ENCODE results near the gene AP1G2.
"Not testable (repeated sequence)": the region's sequence is repeated elsewhere in the genome, so short reads cannot be mapped to it uniquely, and the experiment has no call there.

Gene AP1G2

DNA sequence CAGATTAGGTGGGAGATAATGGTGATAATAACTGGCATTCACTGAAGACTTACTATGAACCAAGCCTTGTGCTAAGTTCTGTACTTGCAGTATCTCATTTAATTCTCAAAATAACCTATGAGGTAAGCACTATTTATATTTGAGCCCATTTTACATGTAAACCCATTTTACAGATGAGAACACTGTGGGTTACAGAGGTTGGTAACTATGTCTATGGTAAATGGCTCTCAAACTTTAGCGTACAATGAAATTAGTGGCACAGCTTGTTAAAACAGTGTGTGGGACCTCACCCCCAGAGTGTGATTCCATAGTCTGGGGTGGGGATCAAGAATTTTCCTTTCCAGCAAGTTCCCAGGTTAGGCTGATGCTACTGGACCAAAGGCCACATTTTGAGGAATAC, 33.2 kb upstream of the AP1G2 start:
- DNase-seq (ENCODE audit: low spot score), result no peak

DNA sequence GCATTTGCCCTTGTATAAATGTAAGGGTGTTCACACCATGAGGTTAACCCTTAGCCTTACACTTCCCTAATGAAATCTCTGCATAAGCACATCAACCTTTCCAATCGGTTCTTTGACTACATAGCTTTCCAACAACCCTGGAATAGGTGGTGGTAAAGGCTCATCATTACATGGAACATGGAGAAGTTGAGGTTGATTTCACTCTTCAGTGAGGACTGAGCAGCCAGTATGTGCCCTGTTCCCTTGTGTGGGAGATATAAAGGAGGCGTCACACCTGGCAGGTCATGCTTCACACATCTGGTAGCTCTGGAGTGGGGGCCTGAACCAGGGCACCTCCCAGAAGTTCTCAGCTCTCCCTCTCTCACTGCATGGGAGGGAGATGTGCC, 32.7 kb upstream of the AP1G2 start:
- no peak for DNase-seq (ENCODE audit: low spot score)

DNA sequence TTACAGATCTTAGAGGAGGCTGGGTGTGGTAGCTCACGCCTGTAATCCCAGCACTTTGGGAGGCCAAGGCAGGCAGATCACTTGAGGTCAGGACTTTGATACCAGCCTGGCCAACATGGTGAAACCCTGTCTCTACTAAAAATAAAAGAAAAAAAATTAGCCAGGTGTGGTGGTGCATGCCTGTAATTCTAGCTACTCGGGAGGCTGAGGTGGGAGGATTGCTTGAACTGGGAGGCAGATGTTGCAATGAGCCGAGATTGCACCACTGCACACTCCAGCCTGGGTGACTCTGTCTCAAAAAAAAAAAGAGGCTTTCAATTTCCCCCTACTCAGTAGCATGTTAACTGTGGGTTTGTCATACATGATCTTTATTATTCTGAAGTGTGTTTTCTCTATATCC, 26.6 kb upstream of the AP1G2 start:
- DNase-seq (ENCODE audit: low spot score), result not testable (repeated sequence)

DNA sequence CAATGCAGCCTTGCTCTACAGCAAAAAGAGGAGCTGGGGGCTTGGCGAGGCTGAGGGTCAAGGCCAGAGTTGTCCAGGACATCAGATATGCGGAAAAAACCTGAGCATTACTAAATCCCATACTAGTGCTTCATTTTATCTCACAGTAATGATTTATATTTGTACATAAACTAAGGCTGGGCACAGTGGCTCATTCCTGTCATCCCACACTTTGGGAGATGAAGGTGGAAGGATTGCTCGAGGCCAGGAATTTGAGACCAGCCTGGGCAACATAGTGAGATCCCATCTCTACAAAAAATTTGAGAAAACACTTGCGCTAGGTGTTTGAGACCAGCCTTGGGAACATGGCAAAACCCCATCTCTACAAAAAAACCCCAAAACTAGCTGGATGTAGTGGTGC, 22.6 kb upstream of the AP1G2 start:
- DNase-seq (ENCODE audit: low spot score), result no peak

DNA sequence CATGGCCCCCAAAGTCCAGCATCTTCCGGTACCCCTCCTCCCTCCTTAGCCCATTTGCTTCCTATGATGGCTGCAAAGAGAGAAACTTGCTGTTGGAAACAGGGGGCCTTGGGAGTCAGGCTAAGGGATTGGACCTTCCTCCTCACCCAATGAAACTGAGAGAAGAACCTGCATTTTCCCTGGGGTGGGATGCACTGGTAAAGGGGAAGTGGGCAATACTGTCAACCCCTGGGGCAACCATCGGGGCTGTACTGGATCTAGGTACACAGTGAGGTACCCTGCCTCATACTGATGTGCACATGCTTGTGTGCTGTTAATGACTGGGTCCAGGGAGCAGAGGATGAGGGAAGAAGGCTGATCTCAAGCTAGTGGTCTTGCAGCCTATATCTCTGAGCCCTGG, 22.0 kb upstream of the AP1G2 start:
- no peak for DNase-seq (ENCODE audit: low spot score)

DNA sequence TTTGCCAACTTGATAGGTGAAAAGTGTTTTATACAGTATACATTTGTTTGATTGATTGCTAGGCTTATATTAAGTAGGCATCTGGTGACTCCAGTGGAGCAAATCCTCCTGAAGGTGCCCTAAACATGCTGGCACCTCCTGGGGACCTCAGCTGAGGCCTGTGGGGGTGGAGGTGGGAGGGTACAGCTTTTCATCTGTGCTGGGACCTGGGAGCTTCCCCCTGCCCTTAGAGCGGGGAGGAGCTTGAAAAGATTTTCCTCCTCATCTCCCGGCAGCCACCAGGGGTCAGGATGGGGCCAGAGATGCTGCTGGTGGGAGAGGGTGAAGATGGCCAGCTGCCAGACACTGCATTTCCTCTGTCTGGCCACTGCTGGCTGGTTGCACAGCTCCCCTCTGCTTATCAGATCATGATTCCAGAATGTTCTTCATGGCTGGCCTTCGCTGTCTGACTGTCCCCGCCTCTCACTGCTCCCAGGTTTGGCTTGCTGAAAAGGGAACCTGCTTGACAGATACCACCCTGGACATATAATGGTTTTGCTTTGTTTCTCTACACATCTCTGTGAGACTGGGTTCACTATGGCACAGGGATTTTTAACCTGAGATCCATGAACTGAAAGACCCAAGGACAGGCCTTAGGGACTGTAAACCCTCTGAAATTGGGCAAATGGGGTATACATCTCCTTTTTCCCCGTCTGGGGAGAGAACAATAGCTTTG, 21.4 kb upstream of the AP1G2 start:
- peak; percentile 86 for DNase-seq (ENCODE audit: low spot score)

DNA sequence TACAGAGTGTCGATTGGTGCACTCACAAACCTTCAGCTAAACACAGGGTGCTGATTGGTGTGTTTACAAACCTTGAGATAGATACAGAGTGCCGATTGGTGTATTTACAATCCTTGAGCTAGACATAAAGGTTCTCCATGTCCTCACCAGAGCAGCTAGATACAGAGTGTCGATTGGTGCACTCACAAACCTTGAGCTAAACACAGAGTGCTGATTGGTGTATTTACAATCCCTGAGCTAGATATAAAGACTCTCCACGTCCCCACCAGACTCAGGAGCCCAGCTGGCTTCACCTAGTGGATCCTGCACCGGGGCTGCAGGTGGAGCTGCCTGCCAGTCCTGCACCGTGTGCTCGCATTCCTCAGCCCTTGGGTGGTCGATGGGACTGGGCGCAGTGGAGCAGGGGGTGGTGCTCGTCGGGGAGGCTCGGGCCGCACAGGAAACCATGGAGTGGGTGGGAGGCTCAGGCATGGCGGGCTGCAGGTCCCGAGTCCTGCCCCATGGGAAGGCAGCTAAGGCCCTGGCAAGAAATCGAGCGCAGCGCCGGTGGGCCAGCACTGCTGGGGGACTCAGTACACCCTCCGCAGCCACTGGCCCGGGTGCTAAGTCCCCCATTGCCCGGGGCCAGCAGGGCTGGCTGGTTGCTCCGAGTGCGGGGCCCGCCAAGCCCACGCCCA, 17.1 kb upstream of the AP1G2 start:
- DNase-seq (ENCODE audit: low spot score), result peak; percentile 13

DNA sequence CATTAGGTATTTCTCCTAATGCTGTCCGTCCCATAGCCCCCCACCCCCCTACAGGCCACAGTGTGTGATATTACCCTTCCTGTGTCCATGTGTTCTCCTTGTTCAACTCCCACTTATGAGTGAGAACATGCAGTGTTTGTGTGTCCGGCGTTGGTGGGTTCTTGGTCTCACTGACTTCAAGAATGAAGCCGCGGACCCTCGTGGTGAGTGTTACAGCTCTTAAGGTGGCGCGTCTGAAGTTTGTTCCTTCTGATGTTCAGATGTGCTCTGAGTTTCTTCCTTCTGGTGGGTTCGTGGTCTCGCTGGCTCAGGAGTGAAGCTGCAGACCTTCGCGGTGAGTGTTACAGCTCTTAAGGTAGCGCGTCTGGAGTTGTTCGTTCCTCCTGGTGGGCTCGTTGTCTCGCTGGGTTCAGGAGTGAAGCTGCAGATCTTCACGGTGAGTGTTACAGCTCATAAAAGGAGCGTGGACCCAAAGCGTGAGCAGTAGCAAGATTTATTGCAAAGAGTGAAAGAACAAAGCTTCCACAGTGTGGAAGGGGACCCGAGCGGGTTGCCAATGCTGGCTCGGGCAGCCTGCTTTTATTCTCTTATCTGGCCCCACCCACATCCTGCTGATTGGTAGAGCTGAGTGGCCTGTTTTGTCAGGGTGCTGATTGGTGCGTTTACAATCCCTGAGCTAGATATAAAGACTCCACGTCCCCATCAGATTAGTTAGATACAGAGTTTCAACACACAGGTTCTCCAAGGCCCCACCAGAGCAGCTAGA, 16.4 kb upstream of the AP1G2 start:
- not testable (repeated sequence) for DNase-seq (ENCODE audit: low spot score)

DNA sequence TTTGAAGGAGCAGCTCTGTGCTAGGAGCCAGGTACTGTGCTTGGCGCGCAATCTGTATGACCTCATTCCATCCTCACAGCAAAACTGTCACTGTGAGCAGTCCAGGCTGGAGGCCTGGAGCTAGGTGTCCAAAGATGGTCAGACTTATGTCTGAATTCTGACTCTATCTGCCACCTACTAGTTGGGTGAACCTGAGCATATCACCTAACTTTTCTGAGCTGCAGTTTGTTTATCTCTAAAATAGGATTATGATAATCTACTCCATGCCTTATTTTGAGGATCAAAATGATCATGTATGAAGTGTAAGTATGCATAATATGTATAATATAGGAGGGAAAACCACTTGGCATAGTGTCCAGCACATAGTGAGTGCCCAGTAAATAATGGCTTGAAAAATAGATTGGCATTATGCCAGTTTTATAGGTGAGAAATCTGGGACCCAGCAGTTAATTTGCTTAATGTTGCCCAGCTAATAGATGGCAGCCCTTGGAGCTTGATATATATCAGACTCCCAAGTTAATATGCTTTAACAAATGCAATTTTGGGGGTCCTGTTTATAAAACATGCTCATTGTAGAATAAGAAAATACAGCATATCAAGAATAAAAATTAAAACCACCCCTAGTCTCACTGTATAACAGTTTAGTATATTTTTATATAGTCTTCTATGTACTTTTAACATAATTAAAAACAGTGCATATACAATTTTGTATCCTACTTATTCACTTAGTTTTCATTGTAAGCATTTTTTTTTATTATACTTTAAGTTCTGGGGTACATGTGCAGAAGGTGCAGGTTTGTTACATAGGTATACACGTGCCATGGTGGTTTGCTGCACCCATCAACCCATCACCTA, 15.5 kb upstream of the AP1G2 start:
- DNase-seq (ENCODE audit: low spot score), result no peak

DNA sequence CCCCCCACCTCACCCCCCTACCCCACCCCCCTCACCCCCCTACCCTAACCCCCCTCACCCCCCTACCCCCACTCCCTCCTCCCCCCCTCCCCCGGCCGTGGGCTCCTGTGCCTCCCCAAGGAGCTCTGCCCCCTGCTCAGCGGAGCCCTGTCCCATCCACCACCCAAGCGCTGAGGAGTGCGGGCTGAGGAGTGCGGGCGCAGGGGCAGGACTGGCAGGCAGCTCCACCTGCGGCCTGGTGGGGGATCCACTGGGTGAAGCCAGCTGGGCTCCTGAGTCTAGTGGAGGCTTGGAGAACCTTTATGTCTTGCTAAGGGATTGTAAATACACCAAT, 13.3 kb upstream of the AP1G2 start:
- DNase-seq (ENCODE audit: low spot score), result peak; percentile 46

DNA sequence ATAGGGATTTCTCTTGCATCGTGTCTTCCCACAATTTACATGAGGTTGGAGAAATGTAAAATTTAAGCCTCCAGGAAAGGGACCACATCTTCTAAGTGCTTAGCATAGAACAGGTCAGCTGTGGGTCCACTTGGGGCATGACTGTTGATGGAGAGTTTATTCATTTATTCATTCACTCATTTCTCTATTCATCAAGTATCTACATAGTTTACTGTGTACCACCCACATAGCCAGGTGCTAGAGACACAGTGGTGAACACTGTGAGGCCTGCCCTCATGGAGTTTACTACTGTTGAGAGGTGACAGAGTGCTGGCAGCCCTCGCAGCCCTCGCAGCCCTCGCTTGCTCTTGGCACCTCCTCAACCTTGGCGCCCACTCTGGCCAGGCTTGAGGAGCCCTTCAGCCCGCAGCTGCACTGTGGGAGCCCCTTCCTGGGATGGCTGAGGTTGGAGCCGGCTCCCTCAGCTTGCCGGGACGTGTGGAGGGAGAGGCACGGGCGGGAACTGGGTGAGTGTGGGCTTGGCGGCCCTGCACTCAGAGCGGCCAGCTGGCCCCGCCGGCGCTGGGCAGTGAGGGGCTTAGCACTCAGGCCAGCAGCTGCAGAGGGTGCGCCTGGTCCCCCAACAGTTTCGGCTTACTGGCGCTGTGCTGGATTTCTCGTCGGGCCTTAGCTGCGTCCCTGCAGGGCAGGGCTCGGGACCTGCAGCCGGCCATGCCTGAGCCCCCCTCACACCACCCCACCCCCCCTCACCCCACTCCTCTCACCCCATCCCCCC, 12.7 kb upstream of the AP1G2 start:
- DNase-seq (ENCODE audit: low spot score), result peak; percentile 42

DNA sequence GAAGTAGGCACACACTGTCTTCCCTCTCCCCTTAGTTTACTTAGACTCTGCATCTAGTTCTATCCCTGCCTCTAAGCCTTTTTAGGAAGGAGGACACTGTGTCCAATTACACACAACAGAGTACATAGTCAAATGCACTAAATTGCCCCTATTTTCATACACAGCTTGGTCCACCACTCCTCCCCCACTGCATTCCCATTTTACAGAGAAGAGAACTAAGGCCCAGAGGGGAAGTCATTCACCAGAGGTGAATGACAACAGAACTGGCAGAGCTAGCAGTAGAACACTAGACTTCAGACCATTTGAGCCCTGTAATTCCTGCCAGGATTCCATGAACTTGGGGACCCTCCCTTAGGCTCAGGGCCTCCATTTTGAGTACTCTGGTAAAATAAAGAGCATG, 12.1 kb upstream of the AP1G2 start:
- DNase-seq (ENCODE audit: low spot score), result no peak

DNA sequence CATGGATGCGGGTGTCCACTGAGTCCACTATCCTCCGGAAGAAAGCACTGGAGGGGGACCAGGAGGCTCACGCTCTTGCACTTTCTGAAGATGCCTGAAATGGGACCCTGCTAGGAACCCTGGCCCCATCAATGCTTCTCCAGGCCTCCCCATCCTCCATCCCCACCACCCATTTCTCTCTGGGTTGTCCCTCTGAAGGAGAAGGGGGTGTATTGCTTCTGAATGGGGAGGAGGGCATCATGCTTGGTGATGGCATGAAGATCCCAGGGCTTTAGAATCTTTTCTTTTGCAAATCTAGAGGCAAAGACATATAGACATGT, 11.7 kb upstream of the AP1G2 start:
- no peak for DNase-seq (ENCODE audit: low spot score)

DNA sequence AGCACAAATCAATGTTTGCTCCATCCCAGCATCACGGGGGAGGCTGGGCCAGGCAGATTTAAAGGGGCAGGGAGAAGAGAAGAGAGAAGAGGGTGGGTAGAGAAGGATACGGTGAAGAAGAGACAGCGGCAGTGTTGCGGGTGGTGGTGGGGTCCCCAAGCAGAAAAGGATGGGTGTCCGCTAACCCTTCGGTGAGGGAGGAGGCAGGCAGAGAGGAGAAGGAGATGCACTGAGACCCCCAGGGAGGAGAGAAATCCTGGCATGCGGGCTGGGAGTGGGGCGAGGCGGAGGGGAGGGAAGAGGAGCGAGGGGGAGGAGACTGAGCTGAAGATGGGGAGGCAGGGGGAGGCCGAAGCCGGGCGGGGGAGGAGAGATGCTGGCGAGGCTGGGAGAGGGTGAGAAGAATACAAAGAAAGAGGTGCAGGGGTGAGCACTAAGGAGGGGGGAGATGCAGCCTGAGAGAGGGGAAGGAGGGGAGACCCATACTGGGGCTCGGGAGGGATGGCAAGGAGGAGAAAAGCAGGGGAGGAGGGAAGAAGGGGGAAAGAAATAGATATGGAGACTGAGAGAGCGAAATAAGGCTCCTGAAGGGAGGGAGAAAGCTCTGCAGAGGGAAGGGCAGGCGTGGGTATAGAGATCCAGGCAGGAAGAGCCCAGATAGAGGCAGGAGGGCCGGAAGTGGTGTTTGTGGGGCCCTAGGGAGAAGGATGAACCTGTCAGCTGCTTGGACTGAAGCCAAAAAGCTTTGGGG, 11.1 kb upstream of the AP1G2 start, which contains the start of gene JPH4:
TSS of gene JPH4 (minus strand) at position 231 of the 751 bp plus-strand sequence. CDS start 1,337 bp downstream, outside the sequence.
- peak; percentile 72 for DNase-seq (ENCODE audit: low spot score)

DNA sequence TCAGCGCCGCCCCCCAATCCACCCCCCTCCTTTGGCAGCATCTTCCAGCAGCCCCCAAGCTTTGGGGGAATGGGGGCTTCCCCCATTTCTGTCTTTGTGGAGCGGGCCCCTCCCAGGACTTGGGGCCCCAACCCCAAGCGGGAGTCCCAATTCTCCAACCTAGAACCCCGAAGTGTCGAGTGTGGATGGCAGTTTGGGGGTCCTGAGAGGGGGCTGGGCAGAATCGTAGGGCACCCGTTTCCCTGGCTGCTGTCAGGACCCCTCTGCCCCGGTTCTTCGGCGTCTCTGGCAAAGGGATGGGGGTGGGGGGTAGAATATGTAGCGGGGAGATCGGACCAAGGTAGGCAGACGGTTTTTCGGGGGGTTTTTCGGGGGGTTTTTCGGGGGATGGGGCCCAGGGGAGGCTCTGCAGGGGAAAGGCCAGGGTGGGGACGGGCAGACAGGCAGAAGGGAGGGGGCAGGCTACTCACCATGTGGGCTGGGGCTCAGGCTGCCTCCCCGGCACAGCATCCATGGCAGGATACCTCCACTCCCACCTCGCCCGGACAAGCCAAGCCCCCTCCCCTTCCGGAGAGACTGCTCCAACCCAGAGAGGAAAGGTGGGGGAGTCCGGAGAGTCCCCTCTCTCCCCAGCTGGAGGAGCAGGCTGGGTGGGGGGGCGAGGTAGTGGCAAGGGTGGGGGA, 10.3 kb upstream of the AP1G2 start:
- peak; percentile 58 for DNase-seq (ENCODE audit: low spot score)

DNA sequence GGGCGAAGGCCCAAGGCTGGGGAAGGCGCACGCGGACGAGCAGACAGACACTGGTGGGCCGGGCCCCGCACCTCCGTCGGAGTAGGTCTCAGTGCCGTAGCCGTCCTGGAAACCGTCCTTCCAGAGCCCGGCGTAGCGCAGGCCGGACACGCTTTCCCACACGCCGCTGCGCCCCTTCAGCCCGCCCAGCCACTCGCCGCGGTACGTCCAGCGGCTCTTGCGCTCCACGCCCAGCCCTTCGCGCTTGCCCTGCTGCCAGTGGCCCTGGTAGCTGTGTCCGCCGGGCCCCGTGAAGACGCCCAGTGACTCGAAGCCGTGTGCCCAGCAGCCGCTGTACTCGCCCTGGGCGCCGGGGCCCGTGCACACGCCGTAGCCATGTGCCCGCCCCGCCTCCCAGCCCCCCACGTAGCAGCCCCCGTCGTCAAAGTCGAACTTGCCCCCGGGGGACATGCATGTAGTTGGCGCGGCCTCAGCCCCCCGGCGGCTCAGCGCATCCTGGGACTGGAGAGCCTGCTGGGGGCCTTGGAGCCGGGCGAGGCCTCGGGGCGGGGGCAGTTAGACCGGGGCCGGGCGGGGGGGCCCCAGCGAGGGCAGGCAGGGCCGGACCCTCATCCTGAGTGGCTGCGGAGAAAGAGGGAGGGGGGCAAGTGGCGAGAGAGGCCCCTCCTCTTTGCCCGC, 9.6 kb upstream of the AP1G2 start:
- DNase-seq (ENCODE audit: low spot score), result peak; percentile 72

DNA sequence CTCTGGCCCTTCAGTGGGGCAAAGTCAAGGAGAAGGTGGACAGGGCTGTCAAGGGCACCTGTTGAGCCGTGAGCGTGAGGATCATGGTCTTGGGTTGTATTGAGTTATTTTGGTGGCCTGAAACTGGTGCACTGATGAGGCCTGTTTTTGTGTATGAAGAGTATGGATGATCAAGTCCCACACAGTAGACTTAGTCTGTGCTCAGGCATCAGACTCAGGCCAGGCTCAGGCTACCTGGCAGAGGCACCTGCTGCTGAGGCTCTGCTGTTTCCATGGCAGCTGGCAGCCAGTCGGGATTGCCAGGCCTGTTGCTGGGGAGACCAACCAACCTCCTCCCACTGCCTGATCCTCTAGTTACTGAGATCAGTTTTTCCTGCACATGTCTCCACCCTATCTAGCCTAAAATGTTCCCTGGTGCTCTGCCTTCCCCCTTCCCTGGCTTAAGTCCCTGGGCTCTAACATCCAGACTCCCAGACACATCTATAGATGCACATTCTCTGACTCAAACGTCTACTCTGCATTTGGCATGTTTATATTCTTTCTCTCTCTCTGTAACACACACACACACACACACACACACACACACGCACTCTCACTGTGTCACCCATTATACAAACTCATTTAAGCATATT, 5.9 kb upstream of the AP1G2 start:
- peak; percentile 42 for DNase-seq (ENCODE audit: low spot score)

DNA sequence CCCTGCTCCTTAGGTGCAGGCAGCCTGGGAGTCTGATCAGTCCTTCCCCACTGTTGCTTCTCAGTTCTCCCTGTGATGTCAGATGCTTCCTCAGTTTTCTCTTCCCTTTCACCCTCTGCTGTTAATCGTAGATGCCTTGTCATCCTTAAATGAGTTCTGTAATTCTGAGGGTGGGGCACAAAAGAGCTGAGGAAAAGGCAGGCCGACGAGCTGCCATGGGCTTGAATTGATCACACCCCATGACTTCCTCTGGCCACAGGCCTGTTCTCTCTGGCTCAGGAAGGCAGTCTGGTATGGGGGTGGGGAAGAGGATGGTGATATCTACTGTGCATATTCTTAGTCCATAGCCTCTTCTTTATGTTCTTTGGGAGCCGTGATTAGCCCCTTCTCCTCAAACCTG, 5.2 kb upstream of the AP1G2 start:
- no peak for DNase-seq (ENCODE audit: low spot score)

DNA sequence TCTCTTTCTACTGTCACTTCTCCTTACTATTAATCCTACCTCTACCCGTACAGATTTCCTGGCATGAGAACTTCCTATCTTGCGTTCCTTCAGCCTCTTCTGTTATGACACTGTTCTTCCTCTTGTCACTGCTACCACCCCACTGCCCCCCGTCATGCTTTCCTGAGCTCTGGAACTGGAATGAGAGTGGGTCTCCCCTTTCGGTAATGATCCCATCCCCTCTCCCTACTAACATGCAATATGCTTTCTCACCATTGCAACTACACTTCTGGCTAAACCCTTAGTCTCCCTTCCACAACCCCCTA, 4.9 kb upstream of the AP1G2 start:
- DNase-seq (ENCODE audit: low spot score), result no peak
